Cortex of kidney (tissue), 1 donor: ENCODE measurements around the gene HOXA6.

Experiments
- DNase-seq: peaks from one replicate; lab custom pipeline; 2025; lab: John Stamatoyannopoulos, UW

Gene HOXA6

GRCh38 chr7:27161214-27161720 is 13.7 kb upstream of the HOXA6 start:
- no peak for DNase-seq

GRCh38 chr7:27160546-27161213 is 13.1 kb upstream of the HOXA6 start:
- DNase-seq = no peak

GRCh38 chr7:27160145-27160545 is 12.6 kb upstream of the HOXA6 start:
- DNase-seq = no peak

GRCh38 chr7:27159266-27160144 is 11.9 kb upstream of the HOXA6 start:
- DNase-seq = no peak

- no peak for DNase-seq
Measured at GRCh38 chr7:27158436-27159265, 11.1 kb upstream of the HOXA6 start.

- no peak for DNase-seq
Measured at GRCh38 chr7:27157702-27158431, 10.3 kb upstream of the HOXA6 start.

- DNase-seq = no peak
Measured at GRCh38 chr7:27156916-27157701, 9.5 kb upstream of the HOXA6 start.

- DNase-seq = no peak
Measured at GRCh38 chr7:27156508-27156898, 8.9 kb upstream of the HOXA6 start, which contains the start of gene HOXA7. TSS of gene HOXA7 (minus strand) at chr7:27156675. CDS start at chr7:27156545, 130 bp downstream.

GRCh38 chr7:27155816-27156507 is 8.4 kb upstream of the HOXA6 start:
- no peak for DNase-seq

GRCh38 chr7:27154901-27155815 is 7.6 kb upstream of the HOXA6 start:
- no peak for DNase-seq

GRCh38 chr7:27154369-27154768 is 6.8 kb upstream of the HOXA6 start:
- no peak for DNase-seq

GRCh38 chr7:27153526-27153925 is 6.0 kb upstream of the HOXA6 start:
- no peak for DNase-seq

- DNase-seq = no peak
Measured at GRCh38 chr7:27152816-27153442, 5.4 kb upstream of the HOXA6 start.

GRCh38 chr7:27151931-27152815 is 4.6 kb upstream of the HOXA6 start, which contains the start of gene HOXA3:
TSS of gene HOXA3 (minus strand) at chr7:27152583. CDS start at chr7:27110640, 41,943 bp downstream.
- DNase-seq = no peak

GRCh38 chr7:27151341-27151930 is 3.9 kb upstream of the HOXA6 start:
- no peak for DNase-seq

- DNase-seq = no peak
Measured at GRCh38 chr7:27150568-27151340, 3.2 kb upstream of the HOXA6 start.
